ENCODE results near the gene PSEN1. TPM values are rescaled to one million over a fixed set of nuclear protein-coding genes. Genes with fewer than 3 reads are reported as not detected.

The PSEN1 gene
- total RNA-seq, 1 experiment from 2014 or later = 24.1 TPM

- DNase-seq (ENCODE audit: low read depth) = no peak
These were observed 117.0 kb downstream of the PSEN1 start for GRCh38 chr14:73253323-73253610.

- no peak for DNase-seq (ENCODE audit: low read depth)
These were observed 117.4 kb downstream of the PSEN1 start for GRCh38 chr14:73253721-73254120.

- DNase-seq (ENCODE audit: low read depth) = no peak
These were observed 118.1 kb downstream of the PSEN1 start for GRCh38 chr14:73254247-73255004.

- DNase-seq (ENCODE audit: low read depth) = no peak
These were observed 118.7 kb downstream of the PSEN1 start for GRCh38 chr14:73255005-73255400.

- DNase-seq (ENCODE audit: low read depth) = no peak
These were observed 119.5 kb downstream of the PSEN1 start for GRCh38 chr14:73255693-73256225.

- DNase-seq (ENCODE audit: low read depth) = no peak
These were observed 121.8 kb downstream of the PSEN1 start for GRCh38 chr14:73258076-73258475.

- no peak for DNase-seq (ENCODE audit: low read depth)
These were observed 122.7 kb downstream of the PSEN1 start for GRCh38 chr14:73258845-73259611.

- no peak for DNase-seq (ENCODE audit: low read depth)
These were observed 123.5 kb downstream of the PSEN1 start for GRCh38 chr14:73259837-73260236.

- no peak for DNase-seq (ENCODE audit: low read depth)
These were observed 124.3 kb downstream of the PSEN1 start for GRCh38 chr14:73260574-73260973.

GRCh38 chr14:73261075-73261474 lies 124.8 kb downstream of the PSEN1 start:
- DNase-seq (ENCODE audit: low read depth) = no peak

- DNase-seq (ENCODE audit: low read depth) = no peak
These were observed 125.5 kb downstream of the PSEN1 start for GRCh38 chr14:73261520-73262426.

GRCh38 chr14:73262427-73263183 lies 126.3 kb downstream of the PSEN1 start:
- no peak for DNase-seq (ENCODE audit: low read depth)

- no peak for DNase-seq (ENCODE audit: low read depth)
These were observed 127.3 kb downstream of the PSEN1 start for GRCh38 chr14:73263606-73264005.

GRCh38 chr14:73264080-73264884 lies 128.0 kb downstream of the PSEN1 start:
- no peak for DNase-seq (ENCODE audit: low read depth)

- no peak for DNase-seq (ENCODE audit: low read depth)
These were observed 128.8 kb downstream of the PSEN1 start for GRCh38 chr14:73264885-73265720.

- no peak for DNase-seq (ENCODE audit: low read depth)
These were observed 129.4 kb downstream of the PSEN1 start for GRCh38 chr14:73265721-73266046.

GRCh38 chr14:73266317-73266716 lies 130.0 kb downstream of the PSEN1 start:
- no peak for DNase-seq (ENCODE audit: low read depth)

- DNase-seq (ENCODE audit: low read depth) = no peak
These were observed 131.2 kb downstream of the PSEN1 start for GRCh38 chr14:73267474-73267873.

GRCh38 chr14:73269729-73270531 lies 133.6 kb downstream of the PSEN1 start:
- DNase-seq (ENCODE audit: low read depth) = no peak

Data from Daoy (cell line).